ENCODE results near the gene CCSER1.

- TF ChIP-seq CTCF (IDR thresholded peaks at IDR 0.05) (no peak), POLR2AphosphoS5 (IDR thresholded peaks at IDR 0.05) (no peak)
Measured at GRCh38 chr4:90184560-90184959, 57.4 kb downstream of the CCSER1 start.

Measured in upper lobe of left lung (tissue), 4 donors.